ENCODE data around the gene CDCA7.
"Not testable (repeated sequence)": the region's sequence is repeated elsewhere in the genome, so short reads cannot be mapped to it uniquely, and the experiment has no call there.

Gene CDCA7

GRCh38 chr2:173407176-173407575, 52.5 kb downstream of the CDCA7 start:
- DNase-seq = no peak

GRCh38 chr2:173407646-173408045, 53.0 kb downstream of the CDCA7 start:
- DNase-seq = no peak

GRCh38 chr2:173410579-173410978, 55.9 kb downstream of the CDCA7 start:
- no peak for DNase-seq

- no peak for DNase-seq
Measured at GRCh38 chr2:173412628-173413027, 58.0 kb downstream of the CDCA7 start.

- DNase-seq = peak; percentile 16
Measured at GRCh38 chr2:173414823-173415322, 60.2 kb downstream of the CDCA7 start.

GRCh38 chr2:173415431-173416381, 61.0 kb downstream of the CDCA7 start:
- DNase-seq = no peak

- DNase-seq = not testable (repeated sequence)
Measured at GRCh38 chr2:173416415-173417152, 61.9 kb downstream of the CDCA7 start.

- no peak for DNase-seq
Measured at GRCh38 chr2:173417341-173417740, 62.7 kb downstream of the CDCA7 start.

GRCh38 chr2:173417802-173418201, 63.1 kb downstream of the CDCA7 start:
- no peak for DNase-seq
